GM19099 (cell line): Measurements from ENCODE around the gene TMEFF1.
A peak's percentile ranks its signal among the peaks of the same experiment; 100 is the strongest.

Experiments used
- POLR2A ChIP-seq: IDR thresholded peaks from 3 replicates; pipeline ENCODE4 v1.6.1; 2011; ENCODE audit warnings: low read depth; ENCODE audit not compliant: insufficient read length; ENCODE audit errors: extremely low read depth

Gene TMEFF1

GRCh38 chr9:100598641-100599145 is 125.7 kb downstream of the TMEFF1 start:
- peak; percentile 50 for TF ChIP-seq POLR2A

- TF ChIP-seq POLR2A, result no peak
These were observed 127.7 kb downstream of the TMEFF1 start for GRCh38 chr9:100600521-100601079.

- no peak for TF ChIP-seq POLR2A
These were observed 128.3 kb downstream of the TMEFF1 start for GRCh38 chr9:100601216-100601615.

GRCh38 chr9:100602342-100602801 is 129.4 kb downstream of the TMEFF1 start:
- no peak for TF ChIP-seq POLR2A

- TF ChIP-seq POLR2A, result no peak
These were observed 132.5 kb downstream of the TMEFF1 start for GRCh38 chr9:100605405-100605804.

GRCh38 chr9:100619194-100619593 is 146.2 kb downstream of the TMEFF1 start:
- TF ChIP-seq POLR2A, result no peak

- no peak for TF ChIP-seq POLR2A
These were observed 146.7 kb downstream of the TMEFF1 start for GRCh38 chr9:100619665-100620064.

GRCh38 chr9:100623969-100624368 is 151.0 kb downstream of the TMEFF1 start:
- no peak for TF ChIP-seq POLR2A

- TF ChIP-seq POLR2A, result no peak
These were observed 154.0 kb downstream of the TMEFF1 start for GRCh38 chr9:100626949-100627348.
